Fibroblast of villous mesenchyme (primary cell): ENCODE measurements around the gene SLC19A3. TPM values are rescaled to one million over a fixed set of nuclear protein-coding genes. Genes with fewer than 3 reads are reported as not detected.
A peak's percentile ranks its signal among the peaks of the same experiment; 100 is the strongest.

Experiments
- DNase-seq: peaks from one replicate; pipeline ENCODE4 v3.0.0-alpha.2; 2010; ENCODE audit warnings: low read depth
- H3K4me3 ChIP-seq: 2 replicates; pipeline ENCODE4 v1.5.1; 2011; ENCODE audit warnings: low read depth, mild to moderate bottlenecking, low read length
- total RNA-seq: library from RNA; depleted of rRNA; stranded (reverse); fragments of >200 nt; gene quantifications from 2 replicates; pipeline ENCODE4 v1.2.3, GENCODE V29; 2012
- TF ChIP-seq, protein P1 (sequence below): IDR thresholded peaks from 2 replicates; pipeline ENCODE4 v1.5.1; 2012; ENCODE audit warnings: low read depth, mild to moderate bottlenecking, low read length; ENCODE audit not compliant: insufficient read depth

SLC19A3 gene
- total RNA-seq, 1 donor = under 0.01 TPM

DNA sequence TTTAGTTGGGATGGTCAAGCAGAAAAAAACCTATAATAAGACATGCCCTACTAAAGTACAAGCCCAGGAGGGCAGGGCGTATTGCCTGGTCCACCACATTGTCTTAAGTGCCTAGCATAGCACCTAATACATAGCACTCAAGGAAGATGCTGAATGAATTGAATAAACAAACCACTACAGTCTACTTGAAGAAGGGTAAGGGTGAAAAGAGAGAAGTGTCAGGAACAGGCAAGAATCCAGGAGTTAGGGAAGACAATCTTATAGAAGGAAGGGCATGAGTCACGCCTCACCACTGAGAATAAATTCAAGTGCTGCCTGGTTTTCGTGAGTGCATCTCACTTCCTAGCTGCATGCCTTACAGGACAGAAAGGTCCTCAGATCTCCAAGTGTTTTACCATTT lies 13.9 kb downstream of the SLC19A3 start:
- H3K4me3 ChIP-seq = no peak overlapping the region
- TF ChIP-seq, protein P1, sequence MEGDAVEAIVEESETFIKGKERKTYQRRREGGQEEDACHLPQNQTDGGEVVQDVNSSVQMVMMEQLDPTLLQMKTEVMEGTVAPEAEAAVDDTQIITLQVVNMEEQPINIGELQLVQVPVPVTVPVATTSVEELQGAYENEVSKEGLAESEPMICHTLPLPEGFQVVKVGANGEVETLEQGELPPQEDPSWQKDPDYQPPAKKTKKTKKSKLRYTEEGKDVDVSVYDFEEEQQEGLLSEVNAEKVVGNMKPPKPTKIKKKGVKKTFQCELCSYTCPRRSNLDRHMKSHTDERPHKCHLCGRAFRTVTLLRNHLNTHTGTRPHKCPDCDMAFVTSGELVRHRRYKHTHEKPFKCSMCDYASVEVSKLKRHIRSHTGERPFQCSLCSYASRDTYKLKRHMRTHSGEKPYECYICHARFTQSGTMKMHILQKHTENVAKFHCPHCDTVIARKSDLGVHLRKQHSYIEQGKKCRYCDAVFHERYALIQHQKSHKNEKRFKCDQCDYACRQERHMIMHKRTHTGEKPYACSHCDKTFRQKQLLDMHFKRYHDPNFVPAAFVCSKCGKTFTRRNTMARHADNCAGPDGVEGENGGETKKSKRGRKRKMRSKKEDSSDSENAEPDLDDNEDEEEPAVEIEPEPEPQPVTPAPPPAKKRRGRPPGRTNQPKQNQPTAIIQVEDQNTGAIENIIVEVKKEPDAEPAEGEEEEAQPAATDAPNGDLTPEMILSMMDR = no peak
- DNase-seq = peak; percentile 24

- no peak overlapping the region for H3K4me3 ChIP-seq
- TF ChIP-seq, protein P1 = no peak
- peak; percentile 65 for DNase-seq
These were observed 14.5 kb downstream of the SLC19A3 start for GRCh38 chr2:227703280-227703732.

DNA sequence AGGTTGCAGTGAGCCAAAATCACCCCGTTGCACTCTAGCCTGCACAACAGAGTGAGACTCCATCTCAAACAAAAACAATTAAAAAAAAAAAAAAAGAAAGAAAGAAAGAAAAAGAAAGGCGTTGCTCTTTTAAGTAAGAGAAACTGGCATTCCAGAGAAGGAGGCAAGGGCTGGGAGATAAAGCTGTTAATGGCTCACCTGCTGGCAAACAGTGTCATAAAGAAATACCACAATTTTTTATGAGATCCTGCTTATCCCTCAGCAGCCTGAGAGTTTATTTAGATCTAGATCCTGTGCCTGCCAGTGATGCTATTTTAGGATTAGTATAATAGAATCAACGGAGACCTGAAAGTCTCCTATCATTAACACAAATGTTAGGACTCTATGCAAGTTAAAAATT lies 16.3 kb downstream of the SLC19A3 start:
- no peak for DNase-seq
- TF ChIP-seq, protein P1 = no peak
- H3K4me3 ChIP-seq = no peak overlapping the region

- peak; percentile 7 for DNase-seq
- TF ChIP-seq, protein P1 = no peak
These were observed 20.7 kb downstream of the SLC19A3 start for GRCh38 chr2:227696990-227697679.

DNA sequence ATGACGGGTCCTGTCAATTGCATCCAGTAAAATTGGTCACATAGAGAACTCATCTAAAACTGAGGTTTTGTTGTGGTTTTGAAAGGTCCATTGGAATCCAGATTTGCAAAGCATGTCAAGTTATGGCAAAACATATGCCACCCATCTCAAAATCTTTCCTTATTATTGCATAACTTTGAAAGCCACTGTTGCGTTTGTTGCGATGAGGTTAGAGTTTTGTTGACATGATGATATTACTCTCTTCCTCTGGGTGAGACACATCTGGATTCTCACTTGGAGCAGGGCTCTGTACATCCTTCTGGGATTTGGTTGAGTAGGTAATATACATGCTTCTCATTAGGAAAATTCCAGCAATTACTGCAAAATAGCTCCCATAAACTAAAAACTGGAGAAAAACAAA lies 30.6 kb downstream of the SLC19A3 start:
- TF ChIP-seq, protein P1 = no peak
- no peak overlapping the region for H3K4me3 ChIP-seq
- peak; percentile 66 for DNase-seq

More at GRCh38 chr2:227696990-227697679, 20.7 kb downstream of the SLC19A3 start:
- H3K4me3 ChIP-seq = no peak overlapping the region

- TF ChIP-seq, protein P1 = no peak
- no peak overlapping the region for H3K4me3 ChIP-seq
- DNase-seq = no peak
These were observed 33.6 kb downstream of the SLC19A3 start for GRCh38 chr2:227684258-227684657.

DNA sequence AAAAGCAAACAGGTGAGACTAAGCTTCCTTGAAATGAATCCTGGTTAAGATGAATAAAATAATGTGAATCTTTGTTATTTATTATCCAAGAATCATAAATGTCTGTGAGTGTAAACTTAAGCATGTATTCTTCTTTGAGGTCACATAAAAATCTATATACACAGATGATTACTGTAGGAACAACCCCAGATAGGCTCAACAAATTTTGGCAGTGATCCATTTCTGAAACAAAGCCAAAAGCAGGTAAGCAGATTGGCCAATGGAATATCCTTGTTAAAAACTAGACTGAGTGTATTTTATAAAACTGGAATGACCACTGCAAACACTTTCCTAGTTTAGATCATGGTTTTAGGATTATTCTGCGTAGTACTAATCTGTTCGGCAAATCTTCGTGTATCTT lies 39.9 kb downstream of the SLC19A3 start:
- no peak for DNase-seq
- TF ChIP-seq, protein P1 = no peak
- H3K4me3 ChIP-seq = no peak overlapping the region
